ENCODE results near the gene OMP. TPM values are rescaled to one million over a fixed set of nuclear protein-coding genes. Genes with fewer than 3 reads are reported as not detected.

The OMP gene
- polyA plus RNA-seq, 4 donors, result 1.5 to 2.7 (median 2.4) TPM; not detected in 1

- H3K36me3 ChIP-seq (ENCODE audit: control insufficient read depth in 3 of 3, insufficient read depth in 2 of 3, low read depth in 1 of 3, low read length in 3 of 3), result peaks cover 0 to 53% (median 0%) of the 10 kb centered on the region in 3 donors
- no peak overlapping the region for H3K4me3 ChIP-seq (ENCODE audit: low read depth in 1 of 3, low read length in 3 of 3)
- DNase-seq (no peak), FAIRE-seq (no peak)
- no peaks in the 10 kb centered on the region for H3K9me3 ChIP-seq (ENCODE audit: control insufficient read depth in 2 of 2, insufficient read depth in 1 of 2, low read depth in 1 of 2, low read length in 1 of 2)
- H3K27me3 ChIP-seq (ENCODE audit: control insufficient read depth in 3 of 3, insufficient read depth in 3 of 3, low read length in 3 of 3), result peaks cover 0 to 5% (median 0%) of the 10 kb centered on the region in 3 donors
- peak overlapping the region in 1 of 3 donors; percentile 69 for H3K27ac ChIP-seq (ENCODE audit: low read depth in 1 of 3, low read length in 2 of 3)
- peaks cover 0 to 48% (median 7%) of the 10 kb centered on the region in 3 donors for H3K4me1 ChIP-seq (ENCODE audit: control insufficient read depth in 3 of 3, insufficient read depth in 2 of 3, low read depth in 1 of 3, low read length in 2 of 3)
- 83 to 86% (median 85%) methylated on average over 11 of the region's 11 CpGs for WGBS, 3 donors
These were observed 34.8 kb downstream of the OMP start for GRCh38 chr11:77137421-77137820.

- Histone ChIP-seq H3K36me3 (ENCODE audit: control insufficient read depth in 3 of 3, insufficient read depth in 2 of 3, low read depth in 1 of 3, low read length in 3 of 3) (peaks cover 0 to 52% (median 0%) of the 10 kb centered on the region in 3 donors), H3K27me3 (ENCODE audit: control insufficient read depth in 3 of 3, insufficient read depth in 3 of 3, low read length in 3 of 3) (peaks cover 0 to 5% (median 0%) of the 10 kb centered on the region in 3 donors), H3K9me3 (ENCODE audit: control insufficient read depth in 2 of 2, insufficient read depth in 1 of 2, low read depth in 1 of 2, low read length in 1 of 2) (no peaks in the 10 kb centered on the region), H3K4me1 (ENCODE audit: control insufficient read depth in 3 of 3, insufficient read depth in 2 of 3, low read depth in 1 of 3, low read length in 2 of 3) (peaks cover 0 to 43% (median 7%) of the 10 kb centered on the region in 3 donors), H3K27ac (ENCODE audit: low read depth in 1 of 3, low read length in 2 of 3) (no peak overlapping the region), H3K4me3 (ENCODE audit: low read depth in 1 of 3, low read length in 3 of 3) (no peak overlapping the region)
- 54 to 89% (median 71%) methylated on average over 39 to 55 of the region's 55 CpGs for WGBS, 3 donors
- FAIRE-seq (no peak), DNase-seq (no peak)
These were observed 35.5 kb downstream of the OMP start for GRCh38 chr11:77138106-77138649.

GRCh38 chr11:77139201-77139600, 36.6 kb downstream of the OMP start:
- WGBS, 3 donors, result 93 to 96% (median 94%) methylated on average over 8 of the region's 8 CpGs
- Histone ChIP-seq H3K27me3 (ENCODE audit: control insufficient read depth in 3 of 3, insufficient read depth in 3 of 3, low read length in 3 of 3) (peaks cover 0 to 5% (median 0%) of the 10 kb centered on the region in 3 donors), H3K36me3 (ENCODE audit: control insufficient read depth in 3 of 3, insufficient read depth in 2 of 3, low read depth in 1 of 3, low read length in 3 of 3) (peaks cover 0 to 57% (median 0%) of the 10 kb centered on the region in 3 donors), H3K9me3 (ENCODE audit: control insufficient read depth in 2 of 2, insufficient read depth in 1 of 2, low read depth in 1 of 2, low read length in 1 of 2) (no peaks in the 10 kb centered on the region), H3K4me3 (ENCODE audit: low read depth in 1 of 3, low read length in 3 of 3) (no peak overlapping the region), H3K27ac (ENCODE audit: low read depth in 1 of 3, low read length in 2 of 3) (no peak overlapping the region), H3K4me1 (ENCODE audit: control insufficient read depth in 3 of 3, insufficient read depth in 2 of 3, low read depth in 1 of 3, low read length in 2 of 3) (peaks cover 0 to 52% (median 7%) of the 10 kb centered on the region in 3 donors)
- FAIRE-seq (no peak), DNase-seq (no peak)

- Histone ChIP-seq H3K27me3 (ENCODE audit: control insufficient read depth in 3 of 3, insufficient read depth in 3 of 3, low read length in 3 of 3) (peaks cover 0 to 5% (median 0%) of the 10 kb centered on the region in 3 donors), H3K4me3 (ENCODE audit: low read depth in 1 of 3, low read length in 3 of 3) (no peak overlapping the region), H3K9me3 (ENCODE audit: control insufficient read depth in 2 of 2, insufficient read depth in 1 of 2, low read depth in 1 of 2, low read length in 1 of 2) (no peaks in the 10 kb centered on the region), H3K4me1 (ENCODE audit: control insufficient read depth in 3 of 3, insufficient read depth in 2 of 3, low read depth in 1 of 3, low read length in 2 of 3) (peaks cover 2 to 63% (median 13%) of the 10 kb centered on the region in 3 donors), H3K27ac (ENCODE audit: low read depth in 1 of 3, low read length in 2 of 3) (peak overlapping the region in 1 of 3 donors; percentile 67), H3K36me3 (ENCODE audit: control insufficient read depth in 3 of 3, insufficient read depth in 2 of 3, low read depth in 1 of 3, low read length in 3 of 3) (peaks cover 0 to 67% (median 0%) of the 10 kb centered on the region in 3 donors)
- DNase-seq, result peak in 1 of 2 donors; percentile 34
- no peak for FAIRE-seq
- 61 to 79% (median 74%) methylated on average over 8 of the region's 8 CpGs for WGBS, 3 donors
These were observed 37.7 kb downstream of the OMP start for GRCh38 chr11:77140231-77140851.

- Histone ChIP-seq H3K4me3 (ENCODE audit: low read depth in 1 of 3, low read length in 3 of 3) (no peak overlapping the region), H3K4me1 (ENCODE audit: control insufficient read depth in 3 of 3, insufficient read depth in 2 of 3, low read depth in 1 of 3, low read length in 2 of 3) (peaks cover 4 to 70% (median 13%) of the 10 kb centered on the region in 3 donors), H3K36me3 (ENCODE audit: control insufficient read depth in 3 of 3, insufficient read depth in 2 of 3, low read depth in 1 of 3, low read length in 3 of 3) (peaks cover 0 to 74% (median 0%) of the 10 kb centered on the region in 3 donors), H3K27me3 (ENCODE audit: control insufficient read depth in 3 of 3, insufficient read depth in 3 of 3, low read length in 3 of 3) (peaks cover 0 to 5% (median 0%) of the 10 kb centered on the region in 3 donors), H3K9me3 (ENCODE audit: control insufficient read depth in 2 of 2, insufficient read depth in 1 of 2, low read depth in 1 of 2, low read length in 1 of 2) (no peaks in the 10 kb centered on the region), H3K27ac (ENCODE audit: low read depth in 1 of 3, low read length in 2 of 3) (peak overlapping the region in 1 of 3 donors; percentile 67)
- DNase-seq, result peak; percentile 49 to 75
- FAIRE-seq, result no peak
- 70 to 76% (median 73%) methylated on average over 4 of the region's 4 CpGs for WGBS, 3 donors
These were observed 38.4 kb downstream of the OMP start for GRCh38 chr11:77141034-77141433.

- peak overlapping the region in 1 of 3 donors; percentile 67 for H3K27ac ChIP-seq (ENCODE audit: low read depth in 1 of 3, low read length in 2 of 3)
- FAIRE-seq, result no peak
- DNase-seq, result no peak
- no peak overlapping the region for H3K4me3 ChIP-seq (ENCODE audit: low read depth in 1 of 3, low read length in 3 of 3)
- peaks cover 0 to 5% (median 0%) of the 10 kb centered on the region in 3 donors for H3K27me3 ChIP-seq (ENCODE audit: control insufficient read depth in 3 of 3, insufficient read depth in 3 of 3, low read length in 3 of 3)
- H3K4me1 ChIP-seq (ENCODE audit: control insufficient read depth in 3 of 3, insufficient read depth in 2 of 3, low read depth in 1 of 3, low read length in 2 of 3), result peaks cover 4 to 69% (median 13%) of the 10 kb centered on the region in 3 donors
- no peaks in the 10 kb centered on the region for H3K9me3 ChIP-seq (ENCODE audit: control insufficient read depth in 2 of 2, insufficient read depth in 1 of 2, low read depth in 1 of 2, low read length in 1 of 2)
- H3K36me3 ChIP-seq (ENCODE audit: control insufficient read depth in 3 of 3, insufficient read depth in 2 of 3, low read depth in 1 of 3, low read length in 3 of 3), result peaks cover 0 to 79% (median 0%) of the 10 kb centered on the region in 3 donors
- 94 to 96% (median 95%) methylated on average over 4 of the region's 4 CpGs for WGBS, 3 donors
These were observed 38.8 kb downstream of the OMP start for GRCh38 chr11:77141475-77141874.

- no peaks in the 10 kb centered on the region for H3K9me3 ChIP-seq (ENCODE audit: control insufficient read depth in 2 of 2, insufficient read depth in 1 of 2, low read depth in 1 of 2, low read length in 1 of 2)
- 91 to 93% (median 91%) methylated on average over 11 of the region's 11 CpGs for WGBS, 3 donors
- peaks cover 0 to 80% (median 0%) of the 10 kb centered on the region in 3 donors for H3K36me3 ChIP-seq (ENCODE audit: control insufficient read depth in 3 of 3, insufficient read depth in 2 of 3, low read depth in 1 of 3, low read length in 3 of 3)
- DNase-seq (peak in 1 of 2 donors; percentile 33), FAIRE-seq (no peak)
- peaks cover 0 to 5% (median 0%) of the 10 kb centered on the region in 3 donors for H3K27me3 ChIP-seq (ENCODE audit: control insufficient read depth in 3 of 3, insufficient read depth in 3 of 3, low read length in 3 of 3)
- no peak overlapping the region for H3K27ac ChIP-seq (ENCODE audit: low read depth in 1 of 3, low read length in 2 of 3)
- H3K4me1 ChIP-seq (ENCODE audit: control insufficient read depth in 3 of 3, insufficient read depth in 2 of 3, low read depth in 1 of 3, low read length in 2 of 3), result peaks cover 4 to 73% (median 9%) of the 10 kb centered on the region in 3 donors
- H3K4me3 ChIP-seq (ENCODE audit: low read depth in 1 of 3, low read length in 3 of 3), result no peak overlapping the region
These were observed 39.7 kb downstream of the OMP start for GRCh38 chr11:77142091-77142975.

Data from small intestine (tissue), 7 donors.